ENCODE data around the gene TM6SF1.

GRCh38 chr15:83119968-83120581, 12.6 kb downstream of the TM6SF1 start:
- TF ChIP-seq CTCF (IDR thresholded peaks at IDR 0.05; ENCODE audit: low read depth, low read length) (no peak), POLR2A (IDR thresholded peaks at IDR 0.05; ENCODE audit: extremely low read depth, insufficient read length) (no peak), MAX (IDR thresholded peaks at IDR 0.05; ENCODE audit: low read depth, low read length) (no peak)
